ENCODE data around the gene RBMS3.
"Not testable (repeated sequence)": the region's sequence is repeated elsewhere in the genome, so short reads cannot be mapped to it uniquely, and the experiment has no call there.

The RBMS3 gene

DNA sequence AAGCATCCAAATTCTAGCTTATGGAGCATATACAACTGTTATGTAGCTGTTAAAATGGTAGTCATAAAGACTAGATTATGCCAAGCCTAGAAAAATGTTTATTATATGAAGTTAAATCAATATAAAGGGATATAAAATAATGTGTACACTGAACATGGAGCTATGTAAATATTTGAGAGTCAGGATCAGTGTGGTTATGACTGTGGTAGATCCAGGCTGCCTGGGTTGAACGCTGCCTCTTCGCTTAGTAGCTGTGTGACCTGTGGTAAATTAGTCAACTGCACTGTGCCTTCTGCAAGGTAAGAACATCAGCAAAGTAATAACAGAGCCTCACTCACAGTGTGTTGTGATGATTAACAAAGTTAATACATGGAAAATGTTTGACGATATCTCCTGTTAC, 212.2 kb downstream of the RBMS3 start:
- no peak for DNase-seq

GRCh38 chr3:29494305-29495036, 213.6 kb downstream of the RBMS3 start:
- DNase-seq: no peak

- DNase-seq: no peak
These were observed 216.4 kb downstream of the RBMS3 start for GRCh38 chr3:29497282-29497681.

GRCh38 chr3:29502771-29503170, 221.9 kb downstream of the RBMS3 start:
- no peak for DNase-seq

DNA sequence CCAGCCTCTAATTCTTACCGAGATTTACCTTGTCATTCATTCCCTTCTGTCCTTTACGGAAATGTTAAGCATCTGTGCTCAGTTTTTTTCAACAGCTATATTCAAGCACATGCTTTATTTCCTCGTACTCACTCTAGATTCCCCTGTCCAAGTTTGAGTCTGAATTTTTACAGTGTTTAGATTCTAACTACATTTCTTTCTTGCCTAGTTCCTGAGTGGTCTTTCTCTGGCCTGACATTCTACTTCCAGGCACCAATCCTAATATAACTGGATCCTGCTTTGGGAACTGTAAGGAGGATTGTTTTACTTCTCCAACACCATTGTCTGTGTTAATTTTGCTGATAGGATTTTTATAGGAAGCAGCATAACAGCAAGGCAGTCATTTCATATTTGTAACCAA, 222.4 kb downstream of the RBMS3 start:
- no peak for DNase-seq

DNA sequence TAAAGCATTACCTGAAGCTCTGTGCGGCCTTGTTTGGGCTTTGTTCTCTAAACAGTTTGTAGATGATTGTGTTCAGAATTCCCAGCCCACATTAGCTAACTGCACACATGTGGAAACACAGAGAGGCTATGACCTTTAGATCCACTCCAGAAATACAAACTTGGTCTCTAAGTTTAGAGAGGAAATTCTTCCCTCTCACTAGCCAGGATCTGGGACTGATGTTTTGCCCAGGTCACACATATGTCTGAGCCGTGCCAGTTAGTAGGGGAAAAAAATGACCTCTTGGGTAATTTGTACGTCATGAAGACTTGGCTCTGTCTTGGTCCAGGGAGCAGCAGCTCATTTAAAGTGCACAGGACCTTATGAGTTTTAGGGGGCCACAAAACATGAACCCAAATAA, 223.1 kb downstream of the RBMS3 start:
- DNase-seq: no peak

GRCh38 chr3:29506502-29506901, 225.6 kb downstream of the RBMS3 start:
- no peak for DNase-seq

DNA sequence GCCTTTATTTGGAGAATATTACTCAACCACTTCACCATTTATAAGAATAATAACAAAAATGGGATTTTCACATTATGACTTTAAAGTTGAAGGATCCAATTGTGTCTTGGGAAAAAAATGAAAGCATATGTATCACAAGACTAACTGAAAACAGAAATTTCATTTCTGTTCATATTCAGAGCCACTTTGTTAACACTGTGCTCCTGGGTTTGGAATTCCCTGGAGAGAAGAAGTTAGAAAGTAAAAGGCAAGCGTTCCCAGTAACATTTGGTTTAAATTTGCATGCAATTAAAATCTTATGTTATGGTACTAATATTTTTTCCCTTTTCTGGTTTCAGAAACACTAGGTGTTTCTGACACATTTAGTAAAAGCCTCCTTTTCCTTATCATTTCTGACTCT, 230.8 kb downstream of the RBMS3 start:
- DNase-seq: no peak

GRCh38 chr3:29512641-29513040, 231.8 kb downstream of the RBMS3 start:
- no peak for DNase-seq

DNA sequence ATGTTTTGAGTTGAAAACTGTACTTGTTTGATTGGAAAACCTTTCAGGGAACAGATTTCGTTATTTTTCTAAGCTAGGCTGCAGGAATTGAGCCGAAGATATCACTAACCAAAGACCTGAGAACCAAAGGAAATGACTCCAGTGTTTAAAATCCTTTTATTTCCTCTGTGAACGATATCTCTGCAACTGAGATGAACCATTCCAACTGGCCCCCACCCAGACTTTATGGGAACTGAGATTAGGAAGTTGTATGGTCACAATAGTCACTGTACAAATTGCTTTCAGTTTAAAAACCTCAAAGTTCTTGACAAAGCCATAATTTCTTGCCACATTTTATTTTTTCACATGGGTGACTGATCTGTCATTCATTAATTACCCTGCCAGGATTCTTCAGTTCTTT, 232.4 kb downstream of the RBMS3 start:
- no peak for DNase-seq

DNA sequence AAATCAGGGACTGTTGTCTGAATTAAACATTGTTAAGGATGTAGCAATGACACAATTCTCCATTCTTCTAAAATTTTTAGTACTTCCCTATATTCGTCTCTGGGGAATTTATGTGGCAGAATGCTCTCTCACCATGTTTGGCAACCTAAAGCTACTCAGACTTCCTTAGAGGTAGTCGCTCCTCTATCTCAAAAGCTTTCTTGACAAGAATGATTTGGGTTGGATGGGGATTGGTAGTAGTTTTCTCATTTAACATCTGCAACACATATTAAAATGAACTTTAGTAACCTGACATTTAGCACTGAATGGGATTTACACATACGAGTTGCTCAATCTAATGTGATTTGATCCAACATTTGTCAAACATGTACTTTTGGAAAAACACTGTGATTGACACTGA, 233.3 kb downstream of the RBMS3 start:
- no peak for DNase-seq

GRCh38 chr3:29514912-29515311, 234.0 kb downstream of the RBMS3 start:
- no peak for DNase-seq

- DNase-seq: no peak
These were observed 234.6 kb downstream of the RBMS3 start for GRCh38 chr3:29515451-29515850.

- DNase-seq: no peak
These were observed 235.3 kb downstream of the RBMS3 start for GRCh38 chr3:29516164-29516563.

DNA sequence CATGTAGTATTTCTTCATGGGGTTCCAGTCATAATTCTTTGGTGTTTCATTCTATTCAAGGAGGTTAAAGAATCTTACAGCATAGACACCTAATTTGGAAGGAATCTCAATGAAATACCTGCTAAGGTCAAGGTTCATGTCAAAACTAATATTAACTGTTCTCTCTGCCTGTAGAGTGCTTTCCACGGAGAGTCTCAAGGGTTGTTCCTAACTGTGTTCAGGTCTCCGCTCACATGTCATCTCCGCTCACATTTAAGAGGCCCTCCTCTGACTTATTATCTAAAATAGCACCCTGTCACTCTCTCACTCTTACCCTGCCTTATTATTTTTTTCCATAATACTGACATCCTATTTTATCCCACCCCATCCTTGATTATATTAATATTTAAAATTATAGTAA, 239.9 kb downstream of the RBMS3 start:
- DNase-seq: no peak

DNA sequence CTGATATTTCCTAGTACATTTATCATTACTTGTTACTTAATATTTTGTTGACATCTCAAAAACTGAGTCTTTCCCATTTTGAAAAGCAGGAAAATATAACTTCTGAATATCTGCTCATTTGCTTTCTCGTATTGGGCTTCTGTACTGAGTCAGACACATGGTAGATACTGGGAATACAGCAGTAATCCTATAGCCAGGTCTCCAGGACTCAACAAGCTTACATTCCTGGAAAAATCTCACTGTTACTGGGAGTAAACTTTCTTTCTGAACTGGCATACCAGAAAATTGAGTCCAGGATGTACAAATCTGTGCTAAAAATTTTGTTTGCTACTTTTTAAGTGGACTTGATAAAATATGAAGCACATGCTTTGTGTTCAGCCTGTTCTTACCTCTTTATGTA, 240.4 kb downstream of the RBMS3 start:
- DNase-seq: no peak

GRCh38 chr3:29521751-29522150, 240.9 kb downstream of the RBMS3 start:
- no peak for DNase-seq

DNA sequence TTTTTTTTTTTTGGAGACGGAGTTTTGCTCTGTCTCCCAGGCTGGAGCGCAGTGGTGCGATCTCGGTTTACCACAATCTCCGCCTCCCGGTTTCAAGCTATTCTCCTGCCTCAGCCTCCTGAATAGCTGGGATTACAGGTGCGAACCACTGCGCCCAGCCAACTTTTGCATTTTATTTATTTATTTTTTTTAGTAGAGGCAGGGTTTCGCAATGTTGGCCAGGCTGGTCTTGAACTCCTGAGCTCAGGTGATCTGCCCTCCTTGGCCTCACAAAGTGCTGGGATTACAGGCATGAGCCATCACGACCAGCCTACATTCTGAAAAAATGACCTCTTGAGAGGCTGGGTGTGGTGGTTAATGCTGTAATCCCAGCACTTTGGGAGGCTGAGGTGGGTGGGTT, 243.6 kb downstream of the RBMS3 start:
- not testable (repeated sequence) for DNase-seq

DNA sequence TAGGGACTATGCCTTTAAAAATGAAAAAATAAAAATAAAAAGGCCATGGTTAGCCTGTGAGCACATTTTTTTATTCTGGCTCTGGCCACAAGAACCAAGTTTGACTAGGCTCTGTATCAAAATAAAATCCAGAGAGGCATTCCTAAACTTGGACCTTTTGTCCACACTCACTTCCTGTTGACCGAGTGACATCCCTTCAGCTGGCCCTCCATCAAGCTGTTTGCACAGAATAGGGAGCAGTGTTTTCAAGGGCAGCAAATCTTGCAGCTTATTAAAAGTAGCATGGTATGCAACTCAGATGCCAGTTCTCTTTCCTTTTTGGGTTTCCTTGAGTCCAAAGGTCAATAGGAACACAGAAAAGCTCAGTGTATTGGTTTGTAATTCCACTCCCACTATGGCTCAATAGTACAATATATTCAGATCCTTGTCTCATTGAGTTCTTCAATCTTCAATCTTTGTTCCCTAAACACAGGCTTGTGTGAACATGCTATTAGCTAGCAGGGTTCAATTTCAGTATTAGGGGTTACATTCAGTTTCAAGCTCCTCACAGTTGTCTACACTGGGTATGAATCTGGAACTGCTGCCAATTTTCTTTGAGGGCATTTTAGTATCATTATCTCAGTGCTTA, 244.5 kb downstream of the RBMS3 start:
- DNase-seq: no peak

- no peak for DNase-seq
These were observed 246.4 kb downstream of the RBMS3 start for GRCh38 chr3:29527246-29527645.

DNA sequence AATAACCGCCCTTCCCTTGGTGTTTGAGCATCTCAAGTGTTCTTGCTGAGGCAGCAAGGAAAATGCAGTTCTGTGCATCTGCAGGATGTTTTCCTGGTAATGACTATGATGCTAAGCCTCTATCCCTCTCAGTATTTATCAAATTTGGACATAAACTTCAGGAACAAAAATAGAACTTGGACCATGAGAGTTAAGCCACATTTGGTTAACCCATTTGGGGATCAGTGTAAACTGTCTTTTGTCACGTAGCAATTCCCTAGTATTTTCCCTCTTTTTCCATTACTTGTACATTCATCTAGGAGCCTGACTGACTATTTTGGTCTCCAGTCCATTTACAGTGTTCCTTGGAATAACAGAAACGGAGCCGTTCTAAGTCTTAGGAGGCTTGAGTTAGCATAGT, 250.8 kb downstream of the RBMS3 start:
- DNase-seq: no peak

GRCh38 chr3:29532473-29532872, 251.6 kb downstream of the RBMS3 start:
- DNase-seq: no peak

- no peak for DNase-seq
These were observed 253.1 kb downstream of the RBMS3 start for GRCh38 chr3:29534006-29534405.

GRCh38 chr3:29536016-29536758, 255.3 kb downstream of the RBMS3 start:
- no peak for DNase-seq
